BLaER1 (cell line): ENCODE data around the gene GRIA1.

Experiments used
- H3K27ac ChIP-seq: shearing (Covaris generic); formaldehyde crosslinking; 2 replicates; pipeline ENCODE4 v1.8.1; 2022
- H3K27me3 ChIP-seq: shearing (Covaris generic); formaldehyde crosslinking; 2 replicates; pipeline ENCODE4 v1.8.1; 2022
- H3K36me3 ChIP-seq: shearing (Covaris generic); formaldehyde crosslinking; 2 replicates; pipeline ENCODE4 v1.8.1; 2022
- H3K4me1 ChIP-seq: shearing (Covaris generic); formaldehyde crosslinking; 2 replicates; pipeline ENCODE4 v1.8.1; 2022
- H3K4me2 ChIP-seq: shearing (Covaris generic); formaldehyde crosslinking; 2 replicates; pipeline ENCODE4 v1.8.1; 2022
- H3K4me3 ChIP-seq: shearing (Covaris generic); formaldehyde crosslinking; 2 replicates; pipeline ENCODE4 v1.8.1; 2022
- H3K9ac ChIP-seq: shearing (Covaris generic); formaldehyde crosslinking; 2 replicates; pipeline ENCODE4 v1.8.1; 2022
- H3K9me3 ChIP-seq: shearing (Covaris generic); formaldehyde crosslinking; 2 replicates; pipeline ENCODE4 v1.8.1; 2022
- H4K20me1 ChIP-seq: shearing (Covaris generic); formaldehyde crosslinking; 2 replicates; pipeline ENCODE4 v1.8.1; 2022
- Cebpa-rat ChIP-seq: shearing (Covaris generic); IDR thresholded peaks from 2 replicates; pipeline ENCODE4 v1.8.1; 2022

GRIA1 gene

GRCh38 chr5:153618867-153619266 is 128.4 kb downstream of the GRIA1 start:
- Histone ChIP-seq H3K27me3 (no peaks in the 10 kb centered on the region), H3K36me3 (no peaks in the 10 kb centered on the region), H3K9me3 (no peaks in the 10 kb centered on the region), H3K9ac (no peak overlapping the region), H3K4me1 (no peaks in the 10 kb centered on the region), H3K4me2 (no peak overlapping the region), H3K27ac (no peak overlapping the region), H3K4me3 (no peak overlapping the region), H4K20me1 (no peaks in the 10 kb centered on the region)
- no peak for TF ChIP-seq Cebpa-rat

DNA sequence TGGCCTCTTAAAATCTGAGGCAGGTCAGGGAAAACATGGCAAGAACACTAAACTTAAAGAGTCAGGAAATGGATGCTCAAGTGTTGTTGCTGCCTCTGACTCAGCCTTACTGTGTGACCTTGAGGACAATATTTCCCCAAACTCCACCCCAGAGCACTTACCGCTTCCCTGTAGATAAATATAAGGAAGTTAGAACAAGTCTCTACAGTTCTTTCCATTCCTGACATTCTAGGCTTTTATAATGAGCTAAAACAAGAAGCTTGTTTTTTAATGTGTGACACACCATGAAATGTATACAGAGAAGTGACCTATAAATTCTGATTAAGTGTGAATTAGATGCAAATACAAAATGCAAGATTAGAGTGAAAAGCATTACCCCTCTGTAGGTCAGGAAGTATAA is 129.3 kb downstream of the GRIA1 start:
- no peaks in the 10 kb centered on the region for H3K4me1 ChIP-seq
- no peaks in the 10 kb centered on the region for H3K27me3 ChIP-seq
- no peaks in the 10 kb centered on the region for H3K9me3 ChIP-seq
- H3K27ac ChIP-seq, result no peak overlapping the region
- no peak overlapping the region for H3K4me2 ChIP-seq
- H3K9ac ChIP-seq, result no peak overlapping the region
- H3K4me3 ChIP-seq, result no peak overlapping the region
- no peak for TF ChIP-seq Cebpa-rat
- no peaks in the 10 kb centered on the region for H4K20me1 ChIP-seq
- H3K36me3 ChIP-seq, result no peaks in the 10 kb centered on the region

DNA sequence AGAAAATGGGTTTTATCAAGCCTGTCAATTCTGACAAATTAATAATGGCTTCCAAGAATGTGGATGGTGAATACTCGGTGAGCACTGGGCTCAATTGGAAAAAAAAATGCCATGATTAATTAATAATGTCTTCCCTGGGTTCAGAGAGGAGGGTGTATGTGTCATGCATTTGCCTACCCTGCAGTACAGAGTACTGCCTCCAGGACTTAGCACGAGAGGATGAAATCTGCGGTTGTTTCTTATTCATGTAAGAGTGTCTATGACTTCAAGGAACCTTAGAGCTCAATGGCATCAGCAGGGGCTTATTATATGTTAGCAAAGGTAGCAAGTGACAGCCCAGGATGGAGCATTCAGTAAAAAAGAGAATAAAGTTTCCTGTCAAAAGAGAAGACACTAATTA is 132.7 kb downstream of the GRIA1 start:
- Histone ChIP-seq H3K4me3 (no peak overlapping the region), H3K27ac (no peak overlapping the region)

DNA sequence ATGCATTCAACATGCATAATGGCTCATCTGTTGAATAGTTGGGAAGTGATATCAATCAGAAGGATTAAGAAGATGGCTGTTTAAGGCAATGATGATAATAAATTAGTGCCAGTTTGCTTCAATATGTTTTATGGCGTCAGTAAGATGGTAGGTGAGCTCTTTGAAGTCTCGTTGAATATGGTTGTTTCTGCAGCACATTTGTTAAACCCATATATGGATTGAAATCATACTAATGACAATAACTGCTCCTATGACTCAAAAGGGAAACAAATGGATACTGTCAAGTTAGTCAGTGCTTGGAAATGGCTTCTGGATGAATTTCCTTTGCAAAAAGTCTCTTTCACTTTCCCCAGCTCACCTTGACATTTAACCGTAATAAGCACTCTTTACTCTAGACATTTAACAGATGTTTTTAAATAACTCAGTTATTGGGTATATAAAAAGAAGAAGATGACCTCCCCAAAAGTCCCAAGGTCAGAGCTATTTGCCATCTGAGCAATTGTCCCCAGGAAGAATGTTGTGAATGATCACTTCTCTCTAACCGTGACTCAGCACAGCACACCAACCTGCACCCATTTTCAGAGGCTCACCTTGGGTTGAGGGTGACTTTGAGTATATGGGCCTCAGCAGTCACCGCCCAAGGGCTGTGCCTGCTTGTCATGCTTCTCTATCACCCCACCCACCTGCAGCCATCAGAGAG is 133.4 kb downstream of the GRIA1 start:
- Histone ChIP-seq H3K27ac (no peak overlapping the region), H3K27me3 (no peaks in the 10 kb centered on the region), H3K9ac (no peak overlapping the region), H3K9me3 (no peaks in the 10 kb centered on the region), H3K4me2 (no peak overlapping the region), H3K36me3 (no peaks in the 10 kb centered on the region), H4K20me1 (no peaks in the 10 kb centered on the region), H3K4me3 (no peak overlapping the region), H3K4me1 (peaks cover 2% of the 10 kb centered on the region; the same call in 1 of the 2 replicates)
- TF ChIP-seq Cebpa-rat, result no peak

More for the DNA sequence above, 132.7 kb downstream of the GRIA1 start:
- Histone ChIP-seq H3K27me3 (no peaks in the 10 kb centered on the region), H3K9me3 (no peaks in the 10 kb centered on the region), H4K20me1 (no peaks in the 10 kb centered on the region), H3K9ac (no peak overlapping the region), H3K4me1 (no peaks in the 10 kb centered on the region), H3K36me3 (no peaks in the 10 kb centered on the region), H3K4me2 (no peak overlapping the region)
- no peak for TF ChIP-seq Cebpa-rat

- Histone ChIP-seq H3K9me3 (no peaks in the 10 kb centered on the region), H3K27ac (no peak overlapping the region), H3K4me1 (peaks cover 4% of the 10 kb centered on the region; the same call in 1 of the 2 replicates), H3K4me3 (no peak overlapping the region), H3K4me2 (no peak overlapping the region), H3K27me3 (no peaks in the 10 kb centered on the region), H4K20me1 (no peaks in the 10 kb centered on the region), H3K9ac (no peak overlapping the region), H3K36me3 (no peaks in the 10 kb centered on the region)
- no peak for TF ChIP-seq Cebpa-rat
Observed at GRCh38 chr5:153624451-153624765, 133.9 kb downstream of the GRIA1 start.

DNA sequence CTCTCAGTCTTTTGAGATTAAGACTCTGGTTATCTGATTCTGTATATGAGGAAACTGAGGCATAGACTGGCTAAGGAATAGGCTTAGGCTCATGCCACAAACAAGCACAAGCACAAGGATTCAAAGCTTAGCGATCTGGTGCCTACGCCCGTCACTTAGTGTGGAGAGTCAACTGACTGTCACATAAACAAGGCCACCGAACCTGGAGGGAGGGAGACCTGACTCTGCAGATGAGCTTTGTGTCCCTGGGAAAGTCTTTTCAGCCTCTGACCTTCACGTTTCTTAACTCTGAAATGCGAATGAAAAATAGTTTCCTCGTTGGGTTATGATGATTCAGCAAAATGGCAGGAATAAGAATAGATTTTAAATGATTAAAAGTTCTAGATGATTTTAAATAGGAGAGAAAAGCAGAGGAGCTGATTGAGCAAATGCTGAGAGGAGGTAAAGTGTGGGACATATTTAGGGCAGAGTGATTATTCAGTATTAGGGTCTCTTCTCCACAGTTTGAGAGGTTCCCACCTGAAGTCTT is 135.4 kb downstream of the GRIA1 start:
- Histone ChIP-seq H3K9ac (no peak overlapping the region), H3K4me1 (peaks cover 4% of the 10 kb centered on the region; the same call in 1 of the 2 replicates), H3K9me3 (no peaks in the 10 kb centered on the region), H3K27me3 (no peaks in the 10 kb centered on the region), H3K4me2 (no peak overlapping the region), H3K36me3 (no peaks in the 10 kb centered on the region), H4K20me1 (no peaks in the 10 kb centered on the region), H3K27ac (no peak overlapping the region), H3K4me3 (no peak overlapping the region)
- no peak for TF ChIP-seq Cebpa-rat

- no peak overlapping the region for H3K9ac ChIP-seq
- no peaks in the 10 kb centered on the region for H3K9me3 ChIP-seq
- peaks cover 4% of the 10 kb centered on the region; the same call in 1 of the 2 replicates for H3K4me1 ChIP-seq
- no peaks in the 10 kb centered on the region for H4K20me1 ChIP-seq
- no peak overlapping the region for H3K27ac ChIP-seq
- no peaks in the 10 kb centered on the region for H3K27me3 ChIP-seq
- H3K4me2 ChIP-seq, result no peak overlapping the region
- no peak overlapping the region for H3K4me3 ChIP-seq
- no peak for TF ChIP-seq Cebpa-rat
- no peaks in the 10 kb centered on the region for H3K36me3 ChIP-seq
Observed at GRCh38 chr5:153626836-153627235, 136.4 kb downstream of the GRIA1 start.

- Histone ChIP-seq H4K20me1 (no peaks in the 10 kb centered on the region), H3K27me3 (no peaks in the 10 kb centered on the region), H3K4me1 (peaks cover 4% of the 10 kb centered on the region; the same call in 1 of the 2 replicates), H3K27ac (no peak overlapping the region), H3K4me2 (no peak overlapping the region), H3K9me3 (no peaks in the 10 kb centered on the region), H3K36me3 (no peaks in the 10 kb centered on the region), H3K4me3 (no peak overlapping the region), H3K9ac (no peak overlapping the region)
- no peak for TF ChIP-seq Cebpa-rat
Observed at GRCh38 chr5:153629027-153629895, 138.8 kb downstream of the GRIA1 start.

GRCh38 chr5:153630546-153630945 is 140.1 kb downstream of the GRIA1 start:
- H3K9ac ChIP-seq, result no peak overlapping the region
- TF ChIP-seq Cebpa-rat, result no peak
- no peak overlapping the region for H3K27ac ChIP-seq
- no peaks in the 10 kb centered on the region for H3K36me3 ChIP-seq
- peaks cover 4% of the 10 kb centered on the region; the same call in 1 of the 2 replicates for H3K4me1 ChIP-seq
- no peaks in the 10 kb centered on the region for H4K20me1 ChIP-seq
- H3K9me3 ChIP-seq, result no peaks in the 10 kb centered on the region
- H3K4me2 ChIP-seq, result no peak overlapping the region
- no peaks in the 10 kb centered on the region for H3K27me3 ChIP-seq
- H3K4me3 ChIP-seq, result no peak overlapping the region

DNA sequence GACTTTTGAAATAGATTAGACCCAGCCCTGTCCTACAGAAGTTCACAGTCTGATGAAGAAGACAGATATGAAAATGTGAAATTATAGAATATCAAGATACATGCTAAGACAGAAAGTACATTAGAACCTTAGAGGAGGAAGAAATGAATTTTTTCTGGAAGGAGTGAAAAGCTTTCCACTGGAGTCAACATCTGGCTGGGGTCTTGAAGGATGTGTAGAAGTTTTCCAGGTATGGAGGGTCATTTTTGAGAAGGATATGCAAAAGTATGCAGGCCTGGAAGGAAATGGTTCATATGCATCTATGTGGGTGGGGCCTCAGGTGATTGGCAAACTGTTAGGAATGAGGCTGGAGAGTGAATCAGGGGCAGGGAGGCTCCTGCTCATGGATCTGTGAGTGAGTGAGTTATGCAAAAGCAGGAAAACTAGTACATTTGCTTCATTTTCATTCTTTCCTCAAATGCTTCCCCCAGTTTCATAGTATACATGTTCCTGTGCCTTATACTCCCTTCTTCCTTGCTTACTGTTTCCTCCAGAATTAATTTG is 142.3 kb downstream of the GRIA1 start:
- Histone ChIP-seq H3K36me3 (no peaks in the 10 kb centered on the region), H4K20me1 (no peaks in the 10 kb centered on the region), H3K9me3 (no peaks in the 10 kb centered on the region), H3K4me1 (peaks cover 4% of the 10 kb centered on the region; the same call in 1 of the 2 replicates), H3K9ac (no peak overlapping the region), H3K4me2 (no peak overlapping the region), H3K27me3 (no peaks in the 10 kb centered on the region), H3K27ac (no peak overlapping the region), H3K4me3 (no peak overlapping the region)
- TF ChIP-seq Cebpa-rat, result no peak
